ENCODE data around the gene ATR. TPM values are rescaled to one million over a fixed set of nuclear protein-coding genes. Genes with fewer than 3 reads are reported as not detected.

Gene ATR
- total and polyA plus RNA-seq, 10 of the 15 experiments (the other 5 are each of a cell fraction or from before 2014, with no cell fraction given) = 21.0 to 41.5 (median 30.1) TPM

DNA sequence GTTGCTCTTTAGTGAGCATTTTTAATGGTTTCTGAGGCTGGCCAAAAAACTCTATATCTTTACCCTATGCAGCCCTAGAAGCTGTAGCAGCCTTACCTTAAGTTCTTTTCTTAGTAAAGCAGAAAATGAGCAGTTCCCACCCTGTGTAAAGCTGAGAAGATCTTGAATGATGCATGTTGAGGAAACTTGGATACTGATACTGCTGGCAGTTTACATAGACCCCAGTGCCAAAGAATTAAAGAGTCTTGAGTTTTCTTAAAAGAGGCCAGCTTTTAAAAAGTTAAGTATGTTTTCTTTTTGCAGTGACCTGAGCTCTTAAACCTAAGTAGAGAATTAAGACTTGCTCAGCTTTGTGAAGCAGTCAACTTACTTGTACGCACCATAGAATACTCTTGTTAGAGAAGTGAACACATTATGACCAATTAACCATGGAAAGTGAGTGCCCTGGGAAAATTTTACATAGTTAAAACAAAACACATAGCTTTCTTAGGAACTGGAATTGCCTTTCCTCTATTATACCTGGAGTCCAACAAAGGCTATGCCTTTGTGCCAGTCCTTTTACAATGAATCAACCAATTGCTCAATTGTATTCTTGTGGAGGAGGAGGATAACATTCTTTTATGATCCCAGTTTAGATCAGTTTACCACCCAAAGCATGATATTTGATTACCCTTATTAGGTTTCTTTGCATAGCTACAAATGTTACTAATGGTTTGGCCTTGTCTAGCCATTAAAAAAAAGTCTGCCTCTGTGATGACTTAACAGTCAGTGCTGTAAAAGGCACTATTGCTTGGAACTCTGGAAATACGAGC, 46.0 kb upstream of the ATR start:
- no TSS peak for BruUV-seq (replicated peaks)
- intact Hi-C loops (cut with micrococcal nuclease; ENCODE audit: unreplicated experiment) = no loop called here
- H3K4me3 ChIP-seq = no peak overlapping the region
- no peaks in the 10 kb centered on the region for H3K9me3 ChIP-seq (replicated peaks; ENCODE audit: control insufficient read depth, insufficient read depth, low read length)
- WGBS (ENCODE audit: insufficient coverage, insufficient replicate concordance, low lambda C conversion rate, missing lambda C conversion rate) = 17% methylated on average over 2 of the region's 2 CpGs
- H3K4me2 ChIP-seq (ENCODE audit: control insufficient read depth, insufficient read depth) = no peak overlapping the region
- DNase-seq (ENCODE audit: low read depth, low spot score) (no peak), ATAC-seq (no peak), FAIRE-seq (no peak)
- in situ Hi-C loops (cut with MboI) = no loop called here
- TF ChIP-seq ZBTB11 (CRISPR knock-in tag; IDR thresholded peaks at IDR 0.05) (no peak), TARDBP (IDR thresholded peaks at IDR 0.05; ENCODE audit: borderline replicate concordance) (no peak), HCFC1 (IDR thresholded peaks at IDR 0.05; ENCODE audit: low read length) (no peak), RAD21 (IDR thresholded peaks at IDR 0.05; ENCODE audit: insufficient read depth, low read depth, low read length) (no peak), BMI1 (IDR thresholded peaks at IDR 0.05; ENCODE audit: borderline replicate concordance) (no peak), EP300 (IDR thresholded peaks at IDR 0.05; ENCODE audit: borderline replicate concordance in 1 of 2, control insufficient read depth in 1 of 2, low read depth in 2 of 2, low read length in 2 of 2) (no peak), MXI1 (IDR thresholded peaks at IDR 0.05; ENCODE audit: low read depth, low read length) (no peak), RB1 (IDR thresholded peaks at IDR 0.05; ENCODE audit: borderline replicate concordance) (no peak), SRF (IDR thresholded peaks at IDR 0.05; ENCODE audit: low read depth in 2 of 2, low read length in 2 of 2) (no peak)
- TF ChIP-seq, protein P1, sequence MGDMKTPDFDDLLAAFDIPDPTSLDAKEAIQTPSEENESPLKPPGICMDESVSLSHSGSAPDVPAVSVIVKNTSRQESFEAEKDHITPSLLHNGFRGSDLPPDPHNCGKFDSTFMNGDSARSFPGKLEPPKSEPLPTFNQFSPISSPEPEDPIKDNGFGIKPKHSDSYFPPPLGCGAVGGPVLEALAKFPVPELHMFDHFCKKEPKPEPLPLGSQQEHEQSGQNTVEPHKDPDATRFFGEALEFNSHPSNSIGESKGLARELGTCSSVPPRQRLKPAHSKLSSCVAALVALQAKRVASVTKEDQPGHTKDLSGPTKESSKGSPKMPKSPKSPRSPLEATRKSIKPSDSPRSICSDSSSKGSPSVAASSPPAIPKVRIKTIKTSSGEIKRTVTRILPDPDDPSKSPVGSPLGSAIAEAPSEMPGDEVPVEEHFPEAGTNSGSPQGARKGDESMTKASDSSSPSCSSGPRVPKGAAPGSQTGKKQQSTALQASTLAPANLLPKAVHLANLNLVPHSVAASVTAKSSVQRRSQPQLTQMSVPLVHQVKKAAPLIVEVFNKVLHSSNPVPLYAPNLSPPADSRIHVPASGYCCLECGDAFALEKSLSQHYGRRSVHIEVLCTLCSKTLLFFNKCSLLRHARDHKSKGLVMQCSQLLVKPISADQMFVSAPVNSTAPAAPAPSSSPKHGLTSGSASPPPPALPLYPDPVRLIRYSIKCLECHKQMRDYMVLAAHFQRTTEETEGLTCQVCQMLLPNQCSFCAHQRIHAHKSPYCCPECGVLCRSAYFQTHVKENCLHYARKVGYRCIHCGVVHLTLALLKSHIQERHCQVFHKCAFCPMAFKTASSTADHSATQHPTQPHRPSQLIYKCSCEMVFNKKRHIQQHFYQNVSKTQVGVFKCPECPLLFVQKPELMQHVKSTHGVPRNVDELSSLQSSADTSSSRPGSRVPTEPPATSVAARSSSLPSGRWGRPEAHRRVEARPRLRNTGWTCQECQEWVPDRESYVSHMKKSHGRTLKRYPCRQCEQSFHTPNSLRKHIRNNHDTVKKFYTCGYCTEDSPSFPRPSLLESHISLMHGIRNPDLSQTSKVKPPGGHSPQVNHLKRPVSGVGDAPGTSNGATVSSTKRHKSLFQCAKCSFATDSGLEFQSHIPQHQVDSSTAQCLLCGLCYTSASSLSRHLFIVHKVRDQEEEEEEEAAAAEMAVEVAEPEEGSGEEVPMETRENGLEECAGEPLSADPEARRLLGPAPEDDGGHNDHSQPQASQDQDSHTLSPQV (IDR thresholded peaks at IDR 0.05) = no peak
- H3K36me3 ChIP-seq (ENCODE audit: control insufficient read depth in 2 of 2, insufficient read depth in 2 of 2, low read length in 1 of 2) = no peaks in the 10 kb centered on the region
- no peaks in the 10 kb centered on the region for H3K4me1 ChIP-seq (ENCODE audit: control insufficient read depth, insufficient read depth, low read length)
- no peaks in the 10 kb centered on the region for H3K27me3 ChIP-seq (replicated peaks in 1 of 2; ENCODE audit: control insufficient read depth in 2 of 2, insufficient read depth in 2 of 2, low read length in 1 of 2)
- SMC1A ChIA-PET (ENCODE audit: uncharacterized antibody, unreplicated experiment) = interaction anchor here (1.0 kb wide), 1 partner anchor 230 kb away, joined by 3 read pairs; no protein-coding TSS in a partner anchor
- H2AFZ ChIP-seq (ENCODE audit: control insufficient read depth, low read depth, low read length) = no peak overlapping the region
- no peaks in the 10 kb centered on the region for H3K79me2 ChIP-seq (ENCODE audit: control insufficient read depth, insufficient read depth, low read length)
- POLR2A ChIA-PET = no interaction called here
- CTCF ChIA-PET = interaction anchor here (0.9 to 1.1 kb wide), 3 partner anchors 14 to 211 kb away, joined by 3 to 4 read pairs (median 3); no protein-coding TSS in a partner anchor
- H3K9ac ChIP-seq (ENCODE audit: control insufficient read depth, insufficient read depth, low read length) = no peak overlapping the region
- no peaks in the 10 kb centered on the region for H4K20me1 ChIP-seq (ENCODE audit: control insufficient read depth, insufficient read depth)
- RAD21 ChIA-PET (ENCODE audit: unreplicated experiment) = no interaction called here
- H3K27ac ChIP-seq (ENCODE audit: control insufficient read depth, insufficient read depth) = no peak overlapping the region
